Activated CD4-positive, alpha-beta T cell treated with anti-CD3 and anti-CD28 coated beads for 4 hours (primary cell): ENCODE measurements around the gene POLR2J.
"Not testable (repeated sequence)": the region's sequence is repeated elsewhere in the genome, so short reads cannot be mapped to it uniquely, and the experiment has no call there.

ENCODE experiments used
- DNase-seq, 2 donors: peaks; one replicate each; pipeline ENCODE4 v3.0.0-alpha.2; 2020

POLR2J gene

DNA sequence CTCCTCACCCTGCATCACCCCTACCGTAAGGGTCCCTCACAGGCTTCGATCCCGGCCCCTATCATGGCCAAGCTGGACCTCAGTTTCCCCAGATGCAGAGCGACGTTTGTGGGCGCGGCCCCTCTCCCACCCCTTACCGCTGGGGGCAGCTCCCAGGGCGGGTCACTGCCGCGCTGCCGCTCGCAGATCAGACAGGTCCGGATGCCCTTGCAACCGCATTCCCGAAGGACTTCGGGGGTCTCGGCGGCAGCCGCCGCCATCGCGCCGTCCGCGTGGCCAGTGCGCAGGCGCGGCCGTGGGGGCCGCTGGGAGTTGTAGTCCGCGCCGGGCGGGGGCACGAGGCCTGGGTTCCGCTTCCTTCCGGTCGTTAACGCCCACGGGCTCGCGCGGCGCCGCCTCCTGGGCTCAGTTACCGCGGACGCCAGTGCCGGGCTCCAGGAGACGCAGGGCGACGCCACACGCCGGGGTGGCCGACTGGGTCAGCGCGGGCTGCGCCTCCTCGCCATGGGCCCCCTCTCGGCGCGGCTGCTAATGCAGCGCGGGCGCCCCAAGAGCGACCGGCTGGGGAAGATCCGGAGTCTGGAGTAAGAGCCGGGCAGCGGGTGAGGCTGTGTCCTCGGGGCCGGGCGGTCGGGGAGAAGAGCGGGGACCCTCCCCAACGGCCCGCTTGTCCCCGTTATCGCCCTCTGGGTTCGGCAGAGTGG is 14.0 kb downstream of the POLR2J start, which contains the start of the genes ALKBH4 and LRWD1:
Gene ALKBH4, minus strand, starts transcription at position 287 of the 704 bp plus-strand sequence. Its CDS starts 27 bp downstream, at position 260.
Gene LRWD1, plus strand, starts transcription at position 408 of the 704 bp plus-strand sequence. Its CDS starts 97 bp downstream, at position 505.
- DNase-seq = peak; percentile 93 to 96

DNA sequence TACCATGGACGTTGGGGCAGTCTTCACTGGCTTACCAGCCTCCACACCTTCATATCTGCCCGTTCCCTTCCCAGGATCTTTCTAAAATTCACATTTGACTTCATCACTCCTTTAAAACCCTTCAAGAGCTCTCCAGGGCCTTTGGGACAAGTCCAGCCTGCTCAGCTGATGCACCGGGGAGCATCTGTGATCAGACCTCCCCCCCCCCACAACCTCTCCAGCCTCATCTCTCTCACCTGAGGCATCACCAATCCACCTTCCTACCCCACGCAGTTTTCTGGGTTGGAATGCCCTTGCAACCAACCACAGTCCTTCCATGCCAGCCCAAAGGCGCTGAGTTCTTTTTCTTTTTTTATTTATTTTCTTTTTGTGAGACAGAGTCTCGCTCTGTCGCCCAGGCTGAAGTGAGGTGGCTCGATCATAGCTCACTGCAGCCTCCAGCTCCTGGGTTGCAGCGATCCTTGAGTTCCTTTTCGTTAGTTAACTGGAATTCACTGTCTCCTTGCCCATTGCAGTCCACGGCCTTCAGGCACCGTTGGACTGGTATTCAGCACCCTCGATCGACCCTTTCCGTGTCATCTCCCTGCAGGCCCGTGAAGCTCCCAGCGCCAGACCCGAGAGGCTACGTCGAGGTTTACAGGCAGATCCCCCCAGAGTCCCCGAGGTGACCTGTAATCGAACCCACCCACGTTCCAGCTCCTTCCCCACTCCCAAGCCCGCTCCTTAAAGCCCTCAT is 14.7 kb downstream of the POLR2J start:
- DNase-seq = no peak

DNA sequence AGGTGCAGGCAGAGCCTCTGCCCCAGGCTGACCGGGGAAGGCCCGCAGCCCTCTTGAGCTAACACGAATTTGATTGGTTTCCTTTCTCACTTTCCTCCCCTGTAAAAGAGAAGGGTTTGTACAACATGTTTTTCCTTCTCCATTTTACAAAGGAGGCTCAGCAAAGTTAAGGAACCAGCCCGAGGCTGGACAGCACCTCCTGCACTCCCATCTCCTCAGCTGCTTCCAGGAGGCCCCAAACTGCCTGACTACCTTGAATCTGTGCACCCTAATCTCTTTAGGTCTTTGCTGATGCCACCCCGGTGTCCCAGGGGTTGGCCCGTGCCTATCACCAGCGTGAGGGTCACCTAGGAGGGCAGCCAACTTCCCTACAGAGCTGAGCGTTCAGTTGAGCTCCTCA is 18.3 kb downstream of the POLR2J start:
- DNase-seq = no peak

DNA sequence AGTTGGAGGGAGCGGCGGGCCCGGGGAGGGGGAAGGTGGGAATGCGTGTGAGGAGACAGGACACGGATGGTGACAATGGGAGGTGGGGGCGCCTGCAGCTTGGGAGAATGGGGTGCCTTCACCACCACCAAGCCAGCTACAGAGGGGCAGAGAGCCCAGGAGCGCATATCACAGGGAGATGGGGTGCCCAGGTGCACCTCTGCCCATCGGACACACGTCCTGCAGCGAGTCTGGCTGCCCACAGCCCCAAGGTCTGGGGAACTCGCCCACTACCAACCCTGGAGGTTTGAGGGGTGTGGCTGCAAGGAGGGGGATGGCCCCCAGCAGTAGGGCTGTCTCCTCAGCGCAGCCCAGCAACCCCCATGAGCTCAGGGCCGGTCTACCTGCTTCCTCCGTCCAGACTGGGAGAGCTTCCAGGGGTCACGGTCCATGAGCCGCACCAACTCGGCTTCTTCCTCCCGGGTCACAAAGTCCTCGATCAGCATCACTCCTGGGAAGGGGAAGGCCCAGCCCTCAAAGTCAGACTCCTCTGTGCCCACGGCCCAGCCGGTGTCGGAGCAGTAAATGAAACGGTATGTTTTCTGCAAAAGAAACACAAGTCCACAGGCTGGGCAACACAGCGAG is 19.4 kb downstream of the POLR2J start:
- DNase-seq = no peak

DNA sequence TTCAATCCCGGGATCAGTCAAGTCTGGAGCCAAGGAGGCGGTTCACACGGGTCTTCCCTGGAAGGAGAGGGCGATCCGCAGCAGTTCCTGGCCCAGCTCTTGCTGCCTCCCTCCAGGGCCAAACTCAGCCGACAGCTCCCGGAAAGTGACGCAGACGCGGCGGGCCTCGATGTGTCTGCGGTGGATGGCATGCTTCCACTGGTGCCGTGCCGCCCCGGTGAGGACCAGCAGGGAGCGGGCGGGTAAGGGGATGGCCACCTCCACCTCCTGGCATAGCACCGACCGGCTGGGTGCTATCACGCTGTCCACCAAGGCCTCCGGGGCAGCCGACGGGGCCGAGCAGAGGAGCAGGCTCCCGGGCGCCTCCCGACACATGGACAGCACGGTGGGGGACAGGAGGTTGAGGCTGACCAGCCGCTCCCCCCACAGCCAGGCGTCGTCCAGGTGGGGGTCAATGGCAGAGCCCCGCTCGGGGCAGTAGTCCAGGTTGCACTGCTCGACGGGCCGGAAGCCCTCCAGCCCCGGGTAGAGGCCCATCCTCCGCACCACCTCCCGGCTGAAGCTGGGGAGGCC is 21.3 kb downstream of the POLR2J start:
- DNase-seq = no peak

DNA sequence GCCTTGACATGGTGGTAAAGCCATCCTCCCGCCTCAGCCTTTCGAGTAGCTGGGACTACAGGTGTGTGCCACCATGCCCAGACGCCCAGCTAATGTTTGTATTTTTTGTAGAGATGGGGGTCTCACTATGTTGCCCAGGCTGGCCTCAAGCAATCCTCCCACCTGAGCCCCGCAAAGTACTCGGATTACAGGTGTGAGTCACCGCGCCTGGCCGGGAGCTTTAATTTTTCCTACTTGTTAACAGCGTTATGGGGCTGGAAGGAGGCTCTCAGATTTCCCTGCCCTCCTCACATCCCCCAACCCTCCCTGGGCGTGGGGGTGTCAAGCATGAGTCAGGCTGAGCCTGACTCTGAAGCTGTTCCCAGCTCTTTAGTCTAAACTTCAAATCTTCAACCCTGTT is 22.4 kb downstream of the POLR2J start:
- DNase-seq = no peak

DNA sequence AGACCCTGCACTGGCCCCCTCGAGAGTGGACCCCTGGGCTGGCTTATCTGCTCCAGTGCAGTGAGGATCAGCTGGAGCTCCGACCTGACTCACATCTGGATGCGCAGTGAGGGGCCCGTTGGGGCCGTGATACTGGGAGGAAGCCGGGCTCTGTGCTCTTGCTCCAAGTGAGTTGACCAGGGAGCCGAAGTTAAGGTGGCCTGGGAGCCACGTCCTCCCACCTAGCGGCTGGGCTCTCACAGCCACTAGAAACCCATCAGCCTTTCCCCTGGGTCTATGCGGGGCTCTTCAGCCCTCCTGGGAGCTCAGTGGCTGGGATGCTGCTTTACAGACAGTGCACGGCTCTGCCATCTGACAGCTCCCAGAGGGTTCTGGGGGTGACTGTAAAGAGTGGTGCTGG is 23.1 kb downstream of the POLR2J start:
- DNase-seq = no peak

DNA sequence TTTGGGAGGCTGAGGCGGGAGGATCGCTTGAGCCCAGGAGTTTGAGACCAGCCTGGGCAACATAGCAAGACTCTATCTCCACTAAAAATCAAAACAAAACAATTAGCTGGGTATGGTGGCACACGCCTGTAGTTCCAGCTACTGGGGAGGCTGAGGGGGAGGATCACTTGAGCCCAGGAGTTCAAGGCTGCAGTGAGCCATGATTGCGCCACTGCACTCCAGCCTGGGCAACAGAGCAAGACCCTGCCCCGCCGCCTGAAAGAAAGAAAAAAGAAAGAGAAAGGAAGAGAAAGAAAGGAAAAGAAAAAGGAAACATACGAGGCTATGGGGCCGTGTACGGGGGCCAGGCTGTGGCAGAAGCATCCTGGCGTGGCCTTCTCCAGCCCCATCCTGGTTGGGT is 23.8 kb downstream of the POLR2J start:
- not testable (repeated sequence) for DNase-seq

DNA sequence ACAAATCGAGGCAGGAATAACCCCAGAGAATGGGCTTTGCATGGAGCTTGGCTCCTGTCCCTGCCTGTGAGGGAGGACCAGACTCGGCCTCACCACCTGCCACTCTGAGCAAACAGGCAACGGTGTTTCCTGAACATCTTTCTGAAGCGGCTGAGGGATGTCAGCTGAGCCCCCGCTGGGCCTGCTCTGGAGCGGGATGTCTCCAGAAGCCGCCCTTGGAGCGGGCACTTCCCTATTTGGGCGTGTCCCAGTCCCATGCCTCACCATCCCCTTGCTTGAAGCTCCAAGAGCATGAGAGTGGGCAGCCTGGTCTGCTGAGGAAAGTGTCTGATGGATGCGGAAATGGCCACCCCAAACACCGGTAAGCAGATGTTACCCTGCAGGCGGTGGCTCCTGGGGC is 24.3 kb downstream of the POLR2J start:
- no peak for DNase-seq

DNA sequence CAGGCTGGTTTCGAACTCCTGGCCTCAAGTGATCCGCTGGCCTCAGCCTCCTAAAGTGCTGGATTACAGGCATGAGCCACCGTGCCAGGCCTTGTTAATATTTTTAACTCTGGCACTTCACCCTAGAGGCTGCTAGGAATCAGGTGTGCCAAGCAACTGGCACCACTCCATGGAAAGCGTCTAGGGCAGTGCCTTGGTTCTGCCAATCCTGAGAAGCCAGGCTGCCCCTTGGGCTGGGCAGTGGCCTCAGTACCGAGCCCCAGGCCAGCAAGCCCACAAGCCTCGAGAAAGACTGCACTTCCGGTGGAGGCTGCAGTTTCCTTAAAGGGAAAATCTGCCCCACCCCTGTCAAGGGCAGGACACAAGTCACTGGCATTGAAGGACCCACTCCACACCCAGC is 25.4 kb downstream of the POLR2J start:
- no peak for DNase-seq

DNA sequence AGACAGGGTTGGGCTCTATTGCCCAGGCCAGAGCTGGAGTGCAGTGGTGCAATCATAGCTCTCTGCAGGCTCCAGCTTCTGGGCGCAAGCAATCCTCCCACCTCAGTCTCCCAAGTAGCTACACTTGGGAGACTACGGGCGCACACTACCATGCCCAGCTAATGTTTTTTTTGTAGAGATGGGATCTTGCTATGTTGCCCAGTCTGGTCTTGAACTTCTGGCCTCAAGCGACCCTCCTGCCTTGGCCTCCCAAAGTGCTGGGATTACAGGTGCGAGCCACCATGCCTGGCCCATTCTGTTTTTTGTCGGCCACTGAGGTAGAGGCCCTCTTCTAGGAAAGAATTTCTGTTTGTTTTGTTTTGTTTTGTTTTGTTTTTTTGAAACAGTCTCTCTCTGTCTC is 26.3 kb downstream of the POLR2J start:
- DNase-seq = no peak

DNA sequence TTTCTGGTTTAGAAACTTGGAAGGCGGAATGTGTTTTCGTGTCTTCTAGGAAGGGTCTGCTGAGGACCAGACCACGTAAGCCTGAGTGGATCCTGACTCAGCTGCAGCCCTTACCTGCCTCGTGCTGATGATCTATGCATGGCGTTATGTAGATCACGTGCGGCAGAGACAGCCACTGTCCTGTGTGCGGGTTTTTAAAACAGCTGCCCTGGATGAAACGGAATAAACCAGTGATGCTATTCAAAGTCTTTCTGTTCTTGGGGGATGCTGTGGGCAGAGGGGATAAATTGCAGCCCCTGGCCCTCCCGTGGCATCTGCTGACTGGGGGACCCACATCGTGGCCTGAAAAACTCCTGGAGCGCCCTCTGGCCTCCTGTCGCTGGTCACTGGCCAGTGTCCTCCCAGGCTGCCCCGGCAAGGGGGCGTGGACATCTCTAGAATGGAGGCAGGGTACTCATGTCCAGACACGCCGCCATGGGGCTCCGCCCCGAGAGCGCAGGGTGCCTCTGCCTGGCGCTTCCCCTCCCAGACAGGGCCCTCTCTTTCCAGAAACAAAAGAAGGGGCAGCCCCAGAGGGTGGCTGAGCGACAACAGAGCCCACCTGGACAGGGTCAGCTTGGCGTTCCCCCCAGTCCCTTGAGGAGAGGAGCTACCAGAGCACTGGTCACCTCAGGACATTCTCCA is 27.2 kb downstream of the POLR2J start:
- DNase-seq = no peak

DNA sequence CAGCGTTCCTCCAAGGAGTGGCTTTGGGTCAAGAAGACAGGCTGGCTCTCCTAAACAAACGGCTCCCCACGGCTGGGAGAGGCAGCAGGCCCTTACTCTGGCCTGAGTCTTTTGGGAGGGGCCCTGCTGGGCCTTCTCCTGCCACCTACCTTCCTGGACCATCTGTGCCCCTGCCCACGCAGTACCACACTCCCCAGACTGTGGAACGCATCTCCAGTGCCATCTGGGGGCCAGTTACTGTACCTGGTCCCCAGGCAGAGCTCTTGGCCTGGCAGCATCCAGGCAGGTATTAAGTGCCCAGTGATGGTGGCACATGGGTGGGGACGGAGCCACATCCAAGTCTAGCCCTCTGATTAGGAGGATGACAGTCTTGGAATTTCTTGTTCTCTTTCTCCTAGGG is 28.5 kb downstream of the POLR2J start:
- DNase-seq = peak; percentile 61 to 62

DNA sequence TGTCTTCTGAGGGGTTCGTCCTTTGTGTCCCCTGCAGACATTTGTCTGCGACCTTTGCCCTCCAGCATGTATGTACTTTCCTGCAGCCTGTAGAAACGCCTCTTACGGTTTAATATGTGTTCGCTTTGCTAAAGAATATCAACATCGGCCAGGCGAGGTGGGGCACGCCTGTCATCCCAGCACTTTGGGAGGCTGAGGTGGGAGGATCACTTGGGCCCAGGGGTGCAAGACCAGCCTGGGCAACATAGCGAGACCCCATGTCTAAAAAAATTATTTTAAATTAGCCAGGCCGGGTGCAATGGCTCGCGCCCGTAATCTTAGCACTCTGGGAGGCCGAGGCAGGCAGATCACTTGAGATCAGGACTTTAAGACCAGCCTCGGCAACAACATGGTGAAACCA is 29.6 kb downstream of the POLR2J start:
- no peak for DNase-seq

DNA sequence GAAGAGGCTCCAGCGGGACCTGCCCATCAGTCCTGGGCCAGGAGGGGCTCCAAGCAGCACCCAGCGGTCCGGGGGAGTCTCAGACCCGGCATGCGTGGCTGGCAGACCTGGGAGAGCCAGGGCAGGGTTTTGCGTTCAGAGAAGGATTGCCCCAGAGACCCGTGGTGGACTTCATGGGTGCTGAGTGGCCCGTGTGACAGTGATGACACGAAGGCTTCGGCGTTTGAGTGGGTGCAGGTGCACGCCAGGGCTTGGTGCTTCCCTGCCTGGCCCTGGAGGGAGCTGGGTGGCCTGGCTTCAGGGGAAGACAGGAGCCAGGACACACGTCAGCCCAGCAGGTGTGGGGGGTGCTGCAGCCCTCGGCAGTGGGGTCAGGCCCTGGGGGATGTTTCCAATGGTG is 31.4 kb downstream of the POLR2J start:
- DNase-seq = no peak

DNA sequence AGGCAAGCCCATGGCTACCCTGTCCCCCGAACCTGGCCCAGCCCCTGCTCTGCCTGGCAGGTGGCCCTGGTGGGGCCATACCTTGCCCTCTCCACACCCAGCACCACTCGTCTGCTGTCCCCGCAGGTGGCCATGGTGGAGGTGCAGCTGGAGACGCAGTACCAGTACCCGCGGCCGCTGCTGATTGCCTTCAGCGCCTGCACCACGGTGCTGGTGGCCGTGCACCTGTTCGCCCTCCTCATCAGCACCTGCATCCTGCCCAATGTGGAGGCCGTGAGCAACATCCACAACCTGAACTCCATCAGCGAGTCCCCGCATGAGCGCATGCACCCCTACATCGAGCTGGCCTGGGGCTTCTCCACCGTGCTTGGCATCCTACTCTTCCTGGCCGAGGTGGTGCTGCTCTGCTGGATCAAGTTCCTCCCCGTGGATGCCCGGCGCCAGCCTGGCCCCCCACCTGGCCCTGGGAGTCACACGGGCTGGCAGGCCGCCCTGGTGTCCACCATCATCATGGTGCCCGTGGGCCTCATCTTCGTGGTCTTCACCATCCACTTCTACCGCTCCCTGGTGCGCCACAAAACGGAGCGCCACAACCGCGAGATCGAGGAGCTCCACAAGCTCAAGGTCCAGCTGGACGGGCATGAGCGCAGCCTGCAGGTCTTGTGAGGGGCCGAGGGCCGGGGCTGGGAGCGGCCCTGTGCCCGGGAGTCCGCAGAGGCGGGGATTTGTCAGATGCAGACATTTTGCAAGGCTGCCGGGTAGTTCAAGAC is 32.1 kb downstream of the POLR2J start:
- no peak for DNase-seq

DNA sequence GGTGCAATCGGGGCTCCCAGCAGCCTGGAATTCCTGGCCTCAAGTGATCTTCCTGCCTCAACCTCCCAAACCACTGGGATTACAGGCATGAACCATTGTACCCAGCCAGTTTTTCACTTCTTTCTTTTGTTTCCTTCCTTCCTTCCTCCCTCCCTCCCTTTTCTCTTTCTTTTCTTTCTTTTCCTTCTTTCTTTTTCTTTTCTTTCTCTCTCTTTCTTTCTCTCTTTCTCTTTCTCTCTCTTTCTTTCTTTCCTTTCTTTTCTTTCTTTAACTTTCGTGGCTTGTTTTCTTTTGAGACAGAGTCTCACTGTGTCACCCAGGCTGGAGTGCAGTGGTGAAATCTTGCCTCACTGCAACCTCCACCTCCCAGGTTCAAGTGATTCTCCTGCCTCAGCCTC is 33.0 kb downstream of the POLR2J start:
- DNase-seq = no peak

DNA sequence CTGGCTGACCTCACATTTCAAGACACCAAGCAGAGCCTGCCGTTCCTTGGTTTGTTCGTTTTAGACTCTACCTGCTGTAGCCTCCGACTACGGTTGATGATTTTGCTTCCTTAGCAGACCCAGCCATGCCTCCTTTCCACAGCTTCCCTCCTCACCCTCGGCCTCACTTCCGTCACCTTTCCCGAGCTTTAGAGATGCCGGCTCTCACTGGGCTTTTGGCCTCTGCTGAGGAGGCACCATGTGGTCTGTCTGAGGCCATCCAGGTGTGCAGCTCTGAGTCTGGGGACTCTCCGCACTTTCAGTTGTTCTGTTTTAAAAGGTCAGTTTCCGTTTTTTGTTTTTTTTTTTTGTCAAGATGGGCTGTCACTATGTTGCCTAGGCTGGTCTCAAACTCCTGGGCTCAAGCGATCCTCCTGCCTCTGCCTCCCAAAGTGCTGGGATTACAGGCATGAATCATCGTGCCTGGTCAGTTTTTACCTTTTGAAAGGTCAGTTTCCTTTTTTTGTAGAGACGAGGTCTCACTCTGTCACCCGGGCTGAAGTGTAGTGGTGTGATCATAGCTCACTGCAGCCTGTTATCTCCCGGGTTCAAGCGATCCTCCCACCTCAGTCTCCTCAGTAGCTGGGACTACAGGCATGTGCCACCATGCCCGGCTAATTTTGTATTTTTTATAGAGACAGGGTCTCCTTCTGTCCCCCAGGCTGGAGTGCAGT is 33.6 kb downstream of the POLR2J start:
- no peak for DNase-seq

DNA sequence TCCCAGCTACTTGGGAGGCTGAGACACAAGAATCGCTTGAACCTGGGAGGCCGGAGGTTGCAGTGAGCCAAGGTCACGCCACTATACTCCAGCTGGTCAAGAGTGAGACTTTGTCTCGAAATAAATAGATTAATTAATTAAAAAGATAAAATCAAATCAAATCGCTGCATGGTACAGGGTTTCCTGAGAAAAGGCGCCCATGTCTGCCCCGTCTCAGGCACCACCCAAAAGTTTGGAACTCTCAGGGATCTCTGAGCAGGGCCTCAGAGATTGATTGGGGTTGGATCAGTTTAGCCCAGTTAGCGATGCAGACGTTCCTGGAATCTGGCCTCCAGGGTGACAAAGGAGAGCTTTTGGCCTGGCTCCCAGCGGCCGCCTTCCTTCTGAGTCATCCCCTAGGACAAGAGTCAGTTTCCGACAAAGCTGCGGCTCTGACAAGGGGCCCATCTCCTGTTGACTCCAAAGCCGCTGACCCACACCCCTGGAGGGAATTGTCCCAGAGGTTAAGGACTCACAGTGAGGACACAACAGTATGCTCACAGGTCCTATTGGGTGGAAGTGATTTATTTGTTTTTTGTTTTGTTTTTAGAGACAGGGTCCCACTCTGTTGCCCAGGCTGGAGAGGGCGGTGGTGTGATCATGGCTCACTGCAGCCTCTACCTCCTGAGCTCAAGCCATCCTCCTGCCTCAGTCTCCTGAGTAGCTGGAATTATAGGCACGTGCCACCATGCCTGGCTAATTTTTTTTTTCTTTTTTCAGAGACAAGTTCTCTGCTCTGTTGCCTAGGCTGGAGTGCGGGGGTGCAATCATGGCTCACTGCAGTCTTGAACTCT is 38.5 kb downstream of the POLR2J start:
- no peak for DNase-seq

DNA sequence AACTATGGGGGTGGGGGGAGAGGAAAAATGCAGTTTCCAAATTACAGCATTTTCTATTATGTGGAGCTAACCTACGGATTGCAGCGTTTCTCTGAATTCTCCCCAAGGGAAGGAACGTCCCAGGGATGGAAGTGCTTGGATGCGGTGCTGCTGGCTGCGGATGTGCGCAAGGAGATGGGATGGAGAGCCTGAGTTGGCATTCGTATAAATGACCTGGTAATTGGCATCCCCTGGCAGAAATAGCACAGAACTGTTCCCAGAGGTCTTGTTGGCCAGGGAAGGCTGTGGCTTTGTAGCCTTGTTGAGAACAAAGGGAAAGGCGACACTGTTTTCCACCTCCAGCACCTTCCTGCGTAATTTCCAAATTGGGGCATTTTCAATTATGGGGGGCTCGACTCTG is 42.6 kb downstream of the POLR2J start:
- no peak for DNase-seq
